Measurements from ENCODE around the gene PRRX2. TPM values are rescaled to one million over a fixed set of nuclear protein-coding genes. Genes with fewer than 3 reads are reported as not detected.

The PRRX2 gene
- total RNA-seq, 4 donors from 2014 or later: 2.9 to 10.6 (median 8.1) TPM

GRCh38 chr9:129716091-129716490 is 50.6 kb downstream of the PRRX2 start:
- H3K9me3 ChIP-seq: no peaks in the 10 kb centered on the region
- no peak overlapping the region for H3K27ac ChIP-seq
- TF ChIP-seq CTCF (IDR thresholded peaks at IDR 0.05) (no peak), POLR2A (IDR thresholded peaks at IDR 0.05) (no peak)
- intact Hi-C loops (cut with DNase I): no loop called here
- no peak overlapping the region for H3K4me3 ChIP-seq (replicated peaks in 1 of 3)
- no peaks in the 10 kb centered on the region for H3K36me3 ChIP-seq
- no peaks in the 10 kb centered on the region for H3K27me3 ChIP-seq
- H3K4me1 ChIP-seq: peaks cover 6 to 16% of the 10 kb centered on the region in 2 donors
- WGBS, 2 donors: 75 to 78% methylated on average over 5 of the region's 5 CpGs
- DNase-seq: no peak

- H3K27ac ChIP-seq: no peak overlapping the region
- intact Hi-C loops (cut with DNase I): no loop called here
- 66 to 68% methylated on average over 3 to 5 of the region's 5 CpGs for WGBS, 2 donors
These were observed 52.5 kb downstream of the PRRX2 start for GRCh38 chr9:129717991-129718390.

GRCh38 chr9:129718647-129719046 is 53.2 kb downstream of the PRRX2 start:
- 68 to 73% methylated on average over 4 of the region's 5 CpGs for whole genome bisulfite sequencing, 2 donors
- H3K4me3 ChIP-seq (replicated peaks in 1 of 3): no peak overlapping the region
- DNase-seq: no peak
- no peaks in the 10 kb centered on the region for H3K4me1 ChIP-seq
- no peaks in the 10 kb centered on the region for H3K36me3 ChIP-seq
- no peaks in the 10 kb centered on the region for H3K27me3 ChIP-seq
- no peak overlapping the region for H3K27ac ChIP-seq
- no peaks in the 10 kb centered on the region for H3K9me3 ChIP-seq
- intact Hi-C loops (cut with DNase I): no loop called here
- TF ChIP-seq CTCF (IDR thresholded peaks at IDR 0.05) (no peak), POLR2A (IDR thresholded peaks at IDR 0.05) (no peak)

More at GRCh38 chr9:129717991-129718390, 52.5 kb downstream of the PRRX2 start:
- TF ChIP-seq POLR2A (IDR thresholded peaks at IDR 0.05): no peak
- no peak for TF ChIP-seq CTCF (IDR thresholded peaks at IDR 0.05)
- H3K4me3 ChIP-seq (replicated peaks in 1 of 3): no peak overlapping the region
- no peaks in the 10 kb centered on the region for H3K9me3 ChIP-seq
- no peak for DNase-seq
- H3K36me3 ChIP-seq: no peaks in the 10 kb centered on the region
- no peaks in the 10 kb centered on the region for H3K4me1 ChIP-seq
- H3K27me3 ChIP-seq: no peaks in the 10 kb centered on the region

- Histone ChIP-seq H3K27me3 (no peaks in the 10 kb centered on the region), H3K4me3 (replicated peaks in 1 of 3) (no peak overlapping the region), H3K9me3 (no peaks in the 10 kb centered on the region), H3K27ac (no peak overlapping the region), H3K36me3 (no peaks in the 10 kb centered on the region), H3K4me1 (no peaks in the 10 kb centered on the region)
- 69 to 73% methylated on average over 25 to 32 of the region's 38 CpGs for WGBS, 2 donors
- intact Hi-C loops (cut with DNase I): no loop called here
- DNase-seq: no peak
- TF ChIP-seq CTCF (IDR thresholded peaks at IDR 0.05) (no peak), POLR2A (IDR thresholded peaks at IDR 0.05) (no peak)
These were observed 53.7 kb downstream of the PRRX2 start for GRCh38 chr9:129719135-129719534.

- no peaks in the 10 kb centered on the region for H3K4me1 ChIP-seq
- no peak overlapping the region for H3K4me3 ChIP-seq (replicated peaks in 1 of 3)
- H3K9me3 ChIP-seq: no peaks in the 10 kb centered on the region
- H3K27ac ChIP-seq: no peak overlapping the region
- intact Hi-C loops (cut with DNase I): no loop called here
- no peaks in the 10 kb centered on the region for H3K27me3 ChIP-seq
- 81 to 92% methylated on average over 19 to 20 of the region's 31 CpGs for WGBS, 2 donors
- TF ChIP-seq CTCF (IDR thresholded peaks at IDR 0.05) (no peak), POLR2A (IDR thresholded peaks at IDR 0.05) (no peak)
- no peak for DNase-seq
- H3K36me3 ChIP-seq: no peaks in the 10 kb centered on the region
These were observed 54.9 kb downstream of the PRRX2 start for GRCh38 chr9:129720181-129720864.
